Lower leg skin (tissue), 3 donors: Measurements from ENCODE around the gene MAEA.

ENCODE experiments used
- POLR2A ChIP-seq, 2 donors: fragments of 450-650 bp; IDR thresholded peaks; one replicate each; pipeline ENCODE4 v1.6.1; 2016 to 2017; ENCODE audit warnings: antibody characterized with exemption in 2 of 2, mild to moderate bottlenecking in 1 of 2, moderate library complexity in 1 of 2
- TF ChIP-seq, protein P1 (sequence below), 3 donors: fragments of 450-650 bp; IDR thresholded peaks; one replicate each; pipeline ENCODE4 v1.5.1; 2016; ENCODE audit warnings: antibody characterized with exemption in 3 of 3, mild to moderate bottlenecking in 3 of 3, moderate library complexity in 2 of 3

- TF ChIP-seq, protein P1, sequence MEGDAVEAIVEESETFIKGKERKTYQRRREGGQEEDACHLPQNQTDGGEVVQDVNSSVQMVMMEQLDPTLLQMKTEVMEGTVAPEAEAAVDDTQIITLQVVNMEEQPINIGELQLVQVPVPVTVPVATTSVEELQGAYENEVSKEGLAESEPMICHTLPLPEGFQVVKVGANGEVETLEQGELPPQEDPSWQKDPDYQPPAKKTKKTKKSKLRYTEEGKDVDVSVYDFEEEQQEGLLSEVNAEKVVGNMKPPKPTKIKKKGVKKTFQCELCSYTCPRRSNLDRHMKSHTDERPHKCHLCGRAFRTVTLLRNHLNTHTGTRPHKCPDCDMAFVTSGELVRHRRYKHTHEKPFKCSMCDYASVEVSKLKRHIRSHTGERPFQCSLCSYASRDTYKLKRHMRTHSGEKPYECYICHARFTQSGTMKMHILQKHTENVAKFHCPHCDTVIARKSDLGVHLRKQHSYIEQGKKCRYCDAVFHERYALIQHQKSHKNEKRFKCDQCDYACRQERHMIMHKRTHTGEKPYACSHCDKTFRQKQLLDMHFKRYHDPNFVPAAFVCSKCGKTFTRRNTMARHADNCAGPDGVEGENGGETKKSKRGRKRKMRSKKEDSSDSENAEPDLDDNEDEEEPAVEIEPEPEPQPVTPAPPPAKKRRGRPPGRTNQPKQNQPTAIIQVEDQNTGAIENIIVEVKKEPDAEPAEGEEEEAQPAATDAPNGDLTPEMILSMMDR (IDR thresholded peaks at IDR 0.05): no peak
- TF ChIP-seq POLR2A (IDR thresholded peaks at IDR 0.05): no peak
Measured at GRCh38 chr4:1336088-1336491, 46.4 kb downstream of the MAEA start.
